ENCODE data around the gene BCL11B. TPM values are rescaled to one million over a fixed set of nuclear protein-coding genes. Genes with fewer than 3 reads are reported as not detected.

Gene BCL11B
- total RNA-seq, 2 donors from 2014 or later, result 0.19 to 0.43 TPM

GRCh38 chr14:99242816-99243721 is 28.9 kb downstream of the BCL11B start:
- H3K27ac ChIP-seq, result no peak overlapping the region
- H3K27me3 ChIP-seq, result peaks cover 4 to 20% of the 10 kb centered on the region in 2 donors
- no peaks in the 10 kb centered on the region for H3K36me3 ChIP-seq
- no peak overlapping the region for H3K4me3 ChIP-seq
- no peaks in the 10 kb centered on the region for H3K9me3 ChIP-seq
- no peak for DNase-seq (ENCODE audit: low spot score)
- H3K4me1 ChIP-seq, result peaks cover 0 to 15% of the 10 kb centered on the region in 2 donors
- no peak for TF ChIP-seq CTCF (IDR thresholded peaks at IDR 0.05)

GRCh38 chr14:99242238-99242637 is 29.8 kb downstream of the BCL11B start:
- Histone ChIP-seq H3K4me1 (peaks cover 0 to 15% of the 10 kb centered on the region in 2 donors), H3K9me3 (no peaks in the 10 kb centered on the region), H3K27me3 (peaks cover 4 to 13% of the 10 kb centered on the region in 2 donors), H3K27ac (no peak overlapping the region), H3K36me3 (no peaks in the 10 kb centered on the region), H3K4me3 (no peak overlapping the region)
- DNase-seq (ENCODE audit: low spot score), result no peak
- TF ChIP-seq CTCF (IDR thresholded peaks at IDR 0.05), result no peak

- no peak for TF ChIP-seq CTCF (IDR thresholded peaks at IDR 0.05)
- no peaks in the 10 kb centered on the region for H3K36me3 ChIP-seq
- H3K9me3 ChIP-seq, result peaks cover 0 to 3% of the 10 kb centered on the region in 2 donors
- peaks cover 0 to 11% of the 10 kb centered on the region in 2 donors for H3K4me1 ChIP-seq
- DNase-seq (ENCODE audit: low spot score), result no peak
- H3K27ac ChIP-seq, result no peak overlapping the region
- peaks cover 4 to 12% of the 10 kb centered on the region in 2 donors for H3K27me3 ChIP-seq
- H3K4me3 ChIP-seq, result no peak overlapping the region
Observed at GRCh38 chr14:99241325-99242010, 30.5 kb downstream of the BCL11B start.

- Histone ChIP-seq H3K4me1 (peaks cover 0 to 4% of the 10 kb centered on the region in 2 donors), H3K27me3 (peaks cover 4 to 5% of the 10 kb centered on the region in 2 donors), H3K27ac (no peak overlapping the region), H3K36me3 (no peaks in the 10 kb centered on the region), H3K4me3 (no peak overlapping the region), H3K9me3 (peaks cover 0 to 10% of the 10 kb centered on the region in 2 donors)
- TF ChIP-seq CTCF (IDR thresholded peaks at IDR 0.05), result no peak
- no peak for DNase-seq (ENCODE audit: low spot score)
Observed at GRCh38 chr14:99240627-99241324, 31.2 kb downstream of the BCL11B start.

- no peak overlapping the region for H3K4me3 ChIP-seq
- peaks cover 4% of the 10 kb centered on the region in 2 donors for H3K27me3 ChIP-seq
- no peak overlapping the region for H3K27ac ChIP-seq
Observed at GRCh38 chr14:99239661-99240092, 32.3 kb downstream of the BCL11B start.

More at GRCh38 chr14:99239661-99240092, 32.3 kb downstream of the BCL11B start:
- Histone ChIP-seq H3K36me3 (no peaks in the 10 kb centered on the region), H3K4me1 (no peaks in the 10 kb centered on the region), H3K9me3 (peaks cover 0 to 21% of the 10 kb centered on the region in 2 donors)
- no peak for TF ChIP-seq CTCF (IDR thresholded peaks at IDR 0.05)
- no peak for DNase-seq (ENCODE audit: low spot score)

Data from right atrium auricular region (tissue), 2 donors.